Renal cortical epithelial cell (primary cell): ENCODE results near the gene DNM3. TPM values are rescaled to one million over a fixed set of nuclear protein-coding genes. Genes with fewer than 3 reads are reported as not detected.
"Not testable (repeated sequence)": the region's sequence is repeated elsewhere in the genome, so short reads cannot be mapped to it uniquely, and the experiment has no call there.

Experiments
- DNase-seq: peaks from one replicate; pipeline ENCODE4 v3.0.0-alpha.2; 2011; ENCODE audit warnings: low read depth
- total RNA-seq: library from RNA; depleted of rRNA; stranded (reverse); fragments of >200 nt; gene quantifications from 2 replicates; pipeline ENCODE4 v1.2.3, GENCODE V29; 2014

Gene DNM3
- total RNA-seq, 1 donor from 2014 or later = 10.7 TPM

GRCh38 chr1:172024944-172025738 lies 183.8 kb downstream of the DNM3 start:
- not testable (repeated sequence) for DNase-seq

- DNase-seq = peak; percentile 96
Measured at GRCh38 chr1:172040466-172040865, 199.2 kb downstream of the DNM3 start.

GRCh38 chr1:172041102-172041501 lies 199.8 kb downstream of the DNM3 start:
- no peak for DNase-seq

GRCh38 chr1:172041742-172042141 lies 200.4 kb downstream of the DNM3 start:
- DNase-seq = peak; percentile 40

- DNase-seq = no peak
Measured at GRCh38 chr1:172043900-172044299, 202.6 kb downstream of the DNM3 start.

GRCh38 chr1:172051898-172052297 lies 210.6 kb downstream of the DNM3 start:
- DNase-seq = no peak

GRCh38 chr1:172054172-172054571 lies 212.9 kb downstream of the DNM3 start:
- no peak for DNase-seq

- not testable (repeated sequence) for DNase-seq
Measured at GRCh38 chr1:172055816-172056419, 214.6 kb downstream of the DNM3 start.

GRCh38 chr1:172068334-172068733 lies 227.0 kb downstream of the DNM3 start:
- no peak for DNase-seq

- DNase-seq = no peak
Measured at GRCh38 chr1:172069051-172069450, 227.8 kb downstream of the DNM3 start.

GRCh38 chr1:172069534-172069933 lies 228.2 kb downstream of the DNM3 start:
- DNase-seq = no peak

GRCh38 chr1:172070055-172070454 lies 228.8 kb downstream of the DNM3 start:
- peak; percentile 29 for DNase-seq

GRCh38 chr1:172071746-172072145 lies 230.4 kb downstream of the DNM3 start:
- DNase-seq = no peak

- DNase-seq = not testable (repeated sequence)
Measured at GRCh38 chr1:172079859-172080258, 238.6 kb downstream of the DNM3 start.

- DNase-seq = no peak
Measured at GRCh38 chr1:172083191-172083590, 241.9 kb downstream of the DNM3 start.

- DNase-seq = no peak
Measured at GRCh38 chr1:172084876-172085275, 243.6 kb downstream of the DNM3 start.

GRCh38 chr1:172085317-172085716 lies 244.0 kb downstream of the DNM3 start:
- no peak for DNase-seq

GRCh38 chr1:172086137-172086536 lies 244.8 kb downstream of the DNM3 start:
- DNase-seq = no peak

- DNase-seq = no peak
Measured at GRCh38 chr1:172088256-172088655, 247.0 kb downstream of the DNM3 start.

- peak; percentile 72 for DNase-seq
Measured at GRCh38 chr1:172089768-172090510, 248.6 kb downstream of the DNM3 start.

GRCh38 chr1:172090511-172090817 lies 249.2 kb downstream of the DNM3 start:
- DNase-seq = no peak

GRCh38 chr1:172095846-172096245 lies 254.5 kb downstream of the DNM3 start:
- DNase-seq = no peak

GRCh38 chr1:172105230-172105629 lies 263.9 kb downstream of the DNM3 start:
- no peak for DNase-seq
